H4 (cell line): ENCODE data around the gene IFNA4. TPM values are rescaled to one million over a fixed set of nuclear protein-coding genes. Genes with fewer than 3 reads are reported as not detected.
A peak's percentile ranks its signal among the peaks of the same experiment; 100 is the strongest.
"Not testable (repeated sequence)": the region's sequence is repeated elsewhere in the genome, so short reads cannot be mapped to it uniquely, and the experiment has no call there.

Source experiments
- DNase-seq: peaks from one replicate; pipeline ENCODE4 v3.0.0-alpha.2; 2015; ENCODE audit warnings: low spot score
- total RNA-seq: library from RNA; depleted of rRNA; stranded (reverse); fragments of >200 nt; shearing (Covaris generic); gene quantifications from 2 replicates; pipeline ENCODE4 v1.2.3, GENCODE V29; 2014; rRNA removed

Gene IFNA4
- total RNA-seq, 1 experiment from 2014 or later, result not detected

DNA sequence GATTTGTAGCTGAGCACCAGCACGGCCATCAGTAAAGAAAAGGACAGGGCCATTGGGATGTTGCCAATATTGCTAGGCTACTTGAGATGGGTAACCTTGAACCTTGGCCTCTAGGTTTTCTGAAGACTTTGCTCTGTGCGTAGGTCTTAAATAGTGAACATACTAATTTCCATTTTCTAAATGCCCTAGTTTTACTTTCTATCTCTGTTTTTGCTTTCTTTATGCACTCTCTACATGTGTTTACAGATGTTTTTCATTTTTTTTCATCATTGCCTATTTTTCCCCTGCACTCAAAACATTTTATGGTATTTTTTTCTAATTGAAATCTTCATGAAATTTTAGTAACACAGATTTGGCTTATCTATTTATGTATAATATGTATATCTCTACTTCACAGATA lies 20.8 kb downstream of the IFNA4 start, which contains the start of gene IFNA21:
Gene IFNA21 (minus strand): TSS at position 101 of the 400 bp plus-strand sequence. CDS start 48 bp downstream, at position 53.
- DNase-seq, result not testable (repeated sequence)

DNA sequence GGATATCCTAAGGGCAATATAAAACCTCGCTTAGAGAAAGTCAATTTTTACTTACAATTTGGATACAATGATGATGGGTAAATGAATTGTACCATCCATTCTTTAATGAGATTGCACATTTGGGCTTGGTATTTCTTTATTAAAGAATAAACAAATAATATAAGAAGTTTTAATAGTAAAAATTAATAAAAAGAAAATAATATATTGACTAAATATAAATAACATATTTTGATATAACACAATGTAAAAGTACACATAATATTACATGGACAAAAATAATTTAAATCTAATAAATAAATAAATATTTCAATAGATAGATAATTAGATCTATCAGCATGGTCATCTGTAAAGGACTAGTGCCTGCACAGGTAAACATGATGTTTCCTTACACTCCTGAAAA lies 21.9 kb downstream of the IFNA4 start:
- no peak for DNase-seq

DNA sequence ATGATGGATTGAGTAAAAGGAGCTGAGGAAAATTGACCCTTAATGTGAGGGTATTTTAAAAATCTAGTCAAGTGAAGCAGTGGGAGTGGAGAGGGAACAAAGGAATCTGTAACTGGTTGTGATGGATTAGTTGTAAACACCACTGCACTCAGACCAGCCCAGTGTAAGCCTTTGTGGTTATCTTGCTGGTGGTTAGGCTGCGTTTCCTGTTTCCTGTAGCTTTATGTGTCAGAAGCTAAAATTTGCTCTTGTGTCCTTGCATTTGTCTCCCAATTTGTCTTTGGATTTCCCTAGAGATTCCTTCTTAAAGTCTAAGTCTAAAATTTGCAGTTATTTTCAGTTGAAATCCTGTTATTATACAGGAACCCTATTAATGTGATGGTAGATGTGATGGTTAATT lies 27.2 kb downstream of the IFNA4 start:
- peak; percentile 11 for DNase-seq

DNA sequence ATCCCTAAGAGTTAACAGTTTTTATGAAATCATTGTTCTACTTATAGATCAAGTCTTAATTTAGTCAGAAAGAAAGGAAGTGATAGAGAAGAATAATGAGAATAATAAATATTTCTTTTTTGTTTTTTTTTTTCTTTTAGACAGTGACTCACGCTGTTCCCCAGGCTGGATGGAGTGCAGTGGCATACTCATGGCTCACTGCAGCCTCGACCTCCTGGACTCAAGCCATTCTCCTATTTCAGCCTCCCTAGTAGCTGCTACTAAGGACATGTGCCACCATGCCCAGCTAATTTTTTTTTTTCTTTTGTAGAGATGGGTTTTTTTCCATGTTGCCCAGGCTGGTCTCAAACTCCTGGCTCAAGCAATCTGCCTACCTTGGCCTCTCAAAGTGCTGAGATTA lies 31.9 kb downstream of the IFNA4 start:
- peak; percentile 2 for DNase-seq

DNA sequence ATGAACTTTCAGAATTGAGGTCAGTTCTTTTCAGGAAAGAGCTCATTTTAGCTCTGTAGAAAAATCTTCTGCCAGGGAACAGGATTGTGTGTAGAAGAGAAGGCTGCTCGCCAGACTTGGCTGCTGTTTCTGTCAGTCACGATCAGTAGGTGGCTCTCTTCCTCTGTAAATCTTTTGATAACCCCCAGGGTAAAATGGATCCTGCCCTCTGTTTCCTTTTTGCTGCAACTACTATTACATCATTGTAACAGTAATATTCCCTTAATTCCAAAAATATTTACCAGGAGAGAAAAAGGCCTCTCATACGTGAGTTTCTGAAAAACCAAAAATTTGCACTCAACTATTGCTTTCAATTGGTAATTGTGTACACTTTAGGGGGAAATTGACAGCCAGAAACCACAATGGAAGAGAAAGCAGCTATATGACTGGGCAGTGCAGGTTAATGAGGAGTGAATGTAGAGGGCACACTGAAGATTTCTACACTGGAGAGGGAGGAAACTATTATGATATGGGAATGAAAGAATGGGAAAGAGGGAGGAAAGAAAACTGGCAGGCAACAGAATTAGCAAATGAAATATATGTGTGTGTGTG lies 33.3 kb downstream of the IFNA4 start:
- DNase-seq, result no peak

DNA sequence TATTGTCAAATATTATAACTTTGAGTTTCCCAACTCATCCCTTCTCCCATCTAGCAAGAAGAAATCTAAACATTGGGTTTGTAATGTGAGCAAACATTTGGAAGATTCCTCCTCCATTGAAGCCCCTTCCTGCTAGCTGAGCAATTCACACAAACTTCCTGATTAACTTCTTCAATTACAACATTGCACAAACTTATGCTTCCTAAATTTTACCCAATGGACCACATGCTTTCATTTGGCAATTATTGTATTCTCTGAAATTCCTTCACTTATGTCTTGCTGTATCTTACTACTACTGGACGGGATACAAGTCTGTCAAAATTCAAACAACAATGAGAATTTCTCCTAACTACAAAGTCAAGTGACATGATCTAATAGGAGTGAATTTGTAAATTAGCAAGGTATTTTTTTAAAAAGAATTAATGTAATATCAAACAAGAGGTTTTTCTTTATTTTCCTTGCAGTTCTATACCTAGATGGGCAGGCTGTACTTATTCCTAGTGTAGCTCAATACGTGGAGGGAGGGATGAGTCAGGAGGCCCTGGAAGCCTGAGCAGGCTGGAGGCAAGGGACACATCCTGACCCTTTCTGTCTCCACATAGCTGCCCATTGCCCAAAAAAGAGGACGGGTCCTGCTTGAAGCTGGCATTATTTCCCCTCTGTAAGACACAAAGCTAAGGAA lies 33.9 kb downstream of the IFNA4 start:
- DNase-seq, result no peak

DNA sequence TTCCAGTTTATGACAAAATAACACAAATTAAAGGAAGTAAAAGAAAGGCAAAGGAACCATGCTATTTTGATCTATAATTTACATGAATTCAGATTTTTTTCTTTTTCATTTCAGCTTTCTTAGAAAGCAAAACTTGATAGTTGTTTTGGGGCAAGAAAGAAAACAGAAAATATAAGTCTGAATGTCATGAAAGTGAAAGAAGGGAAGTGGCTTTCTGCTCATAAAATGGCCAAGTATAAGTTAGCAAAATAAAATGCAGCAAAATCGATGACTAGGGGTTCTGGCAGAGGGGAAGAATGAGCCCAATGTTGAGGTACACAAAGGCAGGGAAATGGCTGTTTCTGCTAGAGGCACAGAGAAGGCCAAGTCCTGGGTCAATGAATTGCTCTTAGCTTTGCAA lies 42.8 kb downstream of the IFNA4 start:
- DNase-seq, result no peak

DNA sequence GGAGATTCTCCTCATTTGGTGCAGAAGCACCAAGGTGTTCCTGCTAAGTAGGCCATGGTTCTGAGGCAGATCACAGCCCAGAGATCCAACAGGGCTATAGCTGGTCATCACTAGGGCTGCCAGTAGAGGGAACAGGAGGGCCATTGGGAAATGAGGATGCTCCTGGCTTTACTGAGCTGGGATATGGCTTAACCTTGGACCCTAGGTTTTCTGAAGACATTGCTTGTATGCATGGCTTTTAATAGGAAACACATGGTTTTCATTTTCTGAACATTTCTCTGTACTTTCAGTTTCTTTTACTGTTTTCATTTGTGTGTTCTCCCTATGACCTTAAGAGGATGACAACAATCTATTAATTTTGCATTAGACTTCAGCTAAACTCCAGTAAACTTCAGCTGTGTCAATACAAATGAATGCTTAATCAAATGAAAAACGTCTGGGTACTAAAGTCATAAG lies 45.9 kb downstream of the IFNA4 start, which contains the start of gene IFNW1:
Gene IFNW1 (minus strand): TSS at position 406 of the 456 bp plus-strand sequence. CDS start 262 bp downstream, at position 144.
- no peak for DNase-seq

DNA sequence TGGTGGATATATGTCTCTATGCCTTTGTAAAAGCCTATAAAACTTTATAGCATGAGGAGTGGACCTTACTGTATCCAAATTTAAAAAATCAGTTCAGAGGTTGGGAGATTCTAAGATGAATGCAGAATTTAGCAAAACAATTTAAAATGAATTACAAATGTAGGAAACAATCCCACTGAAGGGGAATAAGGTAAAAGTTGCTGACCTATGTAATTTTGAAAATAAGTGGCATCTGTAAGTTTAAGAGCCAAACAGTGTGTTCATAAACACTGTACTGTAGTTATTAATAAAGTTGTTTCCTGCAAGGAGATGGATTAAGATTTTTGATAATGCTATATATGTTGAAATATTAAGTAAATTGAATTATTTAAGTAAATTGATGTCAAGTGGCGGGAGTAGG lies 50.4 kb downstream of the IFNA4 start:
- no peak for DNase-seq

Other genes with a start within 250 kb of the IFNA4 start
- gene HACD4, start 155.9 kb downstream of the IFNA4 start, total RNA-seq, result not detected in 2 replicates
- not detected in 2 replicates for gene IFNB1, start 109.6 kb downstream of the IFNA4 start, total RNA-seq
- gene IFNW1, start 45.8 kb downstream of the IFNA4 start, total RNA-seq, result not detected in 2 replicates
- gene IFNA21, start 20.9 kb downstream of the IFNA4 start, total RNA-seq, result 0.15 TPM in 1 of 2 replicates, not detected in the other
- not detected in 2 replicates for gene IFNA7, start 14.6 kb upstream of the IFNA4 start, total RNA-seq
- gene IFNA10, start 19.6 kb upstream of the IFNA4 start, total RNA-seq, result not detected in 2 replicates
- gene IFNA16, start 29.7 kb upstream of the IFNA4 start, total RNA-seq, result not detected in 2 replicates
- gene IFNA17, start 40.6 kb upstream of the IFNA4 start, total RNA-seq, result not detected in 2 replicates
- gene IFNA14, start 52.4 kb upstream of the IFNA4 start, total RNA-seq, result 0.31 TPM in 1 of 2 replicates, not detected in the other
- not detected in 2 replicates for gene IFNA5, start 117.7 kb upstream of the IFNA4 start, total RNA-seq
- gene KLHL9, start 147.8 kb upstream of the IFNA4 start, total RNA-seq, result 0.06 TPM in 1 of 2 replicates, not detected in the other
- not detected in 2 replicates for gene IFNA6, start 163.3 kb upstream of the IFNA4 start, total RNA-seq
- gene IFNA13, start 180.5 kb upstream of the IFNA4 start, total RNA-seq, result not detected in 2 replicates
- gene IFNA2, start 197.8 kb upstream of the IFNA4 start, total RNA-seq, result not detected in 2 replicates
- gene IFNA8, start 221.5 kb upstream of the IFNA4 start, total RNA-seq, result not detected in 2 replicates